GM12875 (cell line): ENCODE data around the gene SCOC.

Experiments used
- H3K4me3 ChIP-seq: one replicate; pipeline ENCODE4 v1.5.1; 2011; ENCODE audit warnings: low read depth, low read length, control low read depth
- TF ChIP-seq, protein P1 (sequence below): IDR thresholded peaks from 2 replicates; pipeline ENCODE4 v1.5.1; 2011; ENCODE audit warnings: low read depth, mild to moderate bottlenecking, control low read depth, inconsistent platforms, low read length, moderate library complexity, borderline replicate concordance; ENCODE audit not compliant: insufficient read depth

Gene SCOC

DNA sequence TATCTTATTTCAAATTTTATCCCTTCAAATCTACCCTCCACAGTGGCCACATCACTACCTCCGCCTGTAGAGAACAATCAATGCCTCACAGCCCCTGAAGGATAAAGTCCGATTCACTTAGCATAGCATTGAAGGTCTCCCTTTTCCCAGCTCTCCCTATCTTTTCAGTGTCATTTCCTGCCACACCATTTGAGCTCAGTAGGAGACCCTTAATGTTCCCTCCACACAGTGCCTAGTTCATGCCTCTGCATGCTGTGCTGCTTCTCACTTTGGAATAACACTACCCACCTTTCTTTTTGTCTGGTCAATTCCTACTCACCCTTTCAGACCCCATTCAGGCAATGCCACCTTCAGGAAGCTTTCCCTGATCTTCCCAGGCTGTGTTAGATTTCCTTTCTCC, 23.6 kb upstream of the SCOC start:
- no peak overlapping the region for H3K4me3 ChIP-seq
- TF ChIP-seq, protein P1, sequence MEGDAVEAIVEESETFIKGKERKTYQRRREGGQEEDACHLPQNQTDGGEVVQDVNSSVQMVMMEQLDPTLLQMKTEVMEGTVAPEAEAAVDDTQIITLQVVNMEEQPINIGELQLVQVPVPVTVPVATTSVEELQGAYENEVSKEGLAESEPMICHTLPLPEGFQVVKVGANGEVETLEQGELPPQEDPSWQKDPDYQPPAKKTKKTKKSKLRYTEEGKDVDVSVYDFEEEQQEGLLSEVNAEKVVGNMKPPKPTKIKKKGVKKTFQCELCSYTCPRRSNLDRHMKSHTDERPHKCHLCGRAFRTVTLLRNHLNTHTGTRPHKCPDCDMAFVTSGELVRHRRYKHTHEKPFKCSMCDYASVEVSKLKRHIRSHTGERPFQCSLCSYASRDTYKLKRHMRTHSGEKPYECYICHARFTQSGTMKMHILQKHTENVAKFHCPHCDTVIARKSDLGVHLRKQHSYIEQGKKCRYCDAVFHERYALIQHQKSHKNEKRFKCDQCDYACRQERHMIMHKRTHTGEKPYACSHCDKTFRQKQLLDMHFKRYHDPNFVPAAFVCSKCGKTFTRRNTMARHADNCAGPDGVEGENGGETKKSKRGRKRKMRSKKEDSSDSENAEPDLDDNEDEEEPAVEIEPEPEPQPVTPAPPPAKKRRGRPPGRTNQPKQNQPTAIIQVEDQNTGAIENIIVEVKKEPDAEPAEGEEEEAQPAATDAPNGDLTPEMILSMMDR: no peak

DNA sequence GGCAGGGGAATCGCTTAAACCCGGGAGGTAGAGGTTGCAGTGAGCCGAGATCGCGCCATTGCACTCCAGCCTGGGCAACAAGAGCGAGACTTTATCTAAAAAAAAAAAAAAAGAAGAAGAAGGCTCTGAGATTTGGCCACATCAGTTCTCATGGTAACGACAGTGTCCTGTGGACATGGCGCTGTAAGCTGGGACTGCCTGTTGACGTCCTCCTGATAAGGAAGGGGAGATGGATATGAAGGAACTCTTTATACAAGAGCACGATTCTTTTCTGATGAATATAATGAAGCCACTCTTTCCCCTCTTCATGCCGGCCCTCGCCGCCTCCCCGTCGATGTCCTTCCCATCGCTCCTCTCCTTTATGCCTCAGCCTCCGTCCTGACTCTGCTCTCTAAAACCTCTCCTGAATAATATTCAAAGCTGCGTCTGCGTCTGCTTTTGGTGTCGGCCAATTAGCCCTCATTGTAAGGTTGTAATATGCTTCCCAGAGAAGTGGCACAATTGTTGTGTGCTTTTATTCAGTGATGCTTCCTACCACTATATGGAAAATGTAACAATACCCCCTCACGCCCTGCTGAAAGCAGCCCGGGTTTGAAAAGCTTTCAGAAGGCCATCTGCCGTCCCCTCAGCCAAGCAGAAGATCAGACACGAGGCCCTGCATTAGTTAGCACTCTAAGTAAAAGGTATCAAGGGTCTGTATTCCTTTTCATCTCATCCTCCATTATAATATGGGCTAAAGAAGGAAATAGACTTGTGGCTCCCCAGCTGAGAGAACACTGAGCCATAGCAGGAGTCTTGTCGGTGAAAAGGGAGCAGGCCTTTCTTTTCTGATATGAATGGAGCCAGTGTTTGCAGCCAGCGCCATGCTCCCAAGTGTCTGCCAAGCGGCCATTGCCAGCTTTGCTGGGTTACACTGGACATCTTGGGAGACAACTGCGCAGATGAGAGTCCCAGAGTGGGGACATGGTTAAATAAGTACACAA, 22.1 kb upstream of the SCOC start:
- TF ChIP-seq, protein P1: no peak
- H3K4me3 ChIP-seq: no peak overlapping the region

DNA sequence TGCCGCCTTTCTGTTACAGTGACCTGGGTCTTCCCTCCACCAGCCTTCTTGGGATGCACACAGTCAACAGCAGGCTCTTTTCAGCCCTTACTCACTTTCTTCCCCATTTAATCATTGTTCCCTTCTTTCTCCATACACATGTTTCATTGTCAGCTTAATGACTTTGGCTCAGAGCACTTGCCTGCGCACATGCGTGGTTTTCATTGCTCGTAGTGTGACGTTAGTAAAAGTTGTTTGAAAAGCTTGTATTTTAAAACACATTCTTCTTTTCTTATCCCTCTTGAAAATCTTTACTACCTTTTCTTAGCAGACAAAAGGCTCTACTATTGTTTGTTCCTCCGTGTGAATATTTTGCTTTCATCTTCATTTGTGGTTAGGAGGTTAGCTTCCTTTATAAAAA, 19.7 kb upstream of the SCOC start:
- TF ChIP-seq, protein P1: no peak
- H3K4me3 ChIP-seq: no peak overlapping the region

DNA sequence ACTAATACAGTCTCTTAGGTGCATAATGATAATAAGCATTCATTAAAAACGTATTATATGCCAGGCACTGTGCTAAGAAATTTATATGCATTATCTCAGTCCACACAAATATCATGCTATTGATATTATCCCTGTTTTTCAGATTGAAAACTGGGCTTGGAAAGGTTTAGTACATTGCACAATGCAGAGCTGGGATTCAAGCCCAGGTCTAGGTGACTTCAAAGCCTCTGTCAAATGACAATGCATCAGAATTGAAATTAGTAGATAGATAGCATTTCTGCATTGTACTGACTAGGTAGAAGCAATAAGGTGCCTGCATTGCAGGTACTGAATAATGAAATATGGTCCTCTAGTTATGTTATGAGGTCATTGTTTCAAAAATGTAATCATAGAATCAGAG, 18.2 kb upstream of the SCOC start:
- TF ChIP-seq, protein P1: no peak
- H3K4me3 ChIP-seq: no peak overlapping the region

DNA sequence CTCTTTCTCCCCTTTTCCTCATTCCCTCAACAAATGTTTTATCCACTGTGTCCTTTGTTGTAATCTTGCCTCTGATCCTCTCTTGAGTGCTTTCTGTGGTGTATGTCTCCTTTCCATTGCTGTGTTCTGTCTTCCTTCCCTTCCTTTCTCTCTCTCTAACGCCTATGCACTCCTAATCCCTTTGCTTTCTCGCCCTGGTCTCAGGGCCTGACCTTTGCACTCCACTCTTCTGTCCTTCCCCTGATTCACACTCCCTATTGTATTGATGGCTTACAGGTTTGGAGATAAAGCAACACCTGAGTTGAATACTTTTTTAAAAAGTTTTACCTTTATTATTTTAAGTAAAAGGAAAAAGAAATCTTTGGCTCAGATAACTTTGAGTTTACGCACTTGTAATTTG, 15.6 kb upstream of the SCOC start:
- TF ChIP-seq, protein P1: no peak
- H3K4me3 ChIP-seq: no peak overlapping the region

DNA sequence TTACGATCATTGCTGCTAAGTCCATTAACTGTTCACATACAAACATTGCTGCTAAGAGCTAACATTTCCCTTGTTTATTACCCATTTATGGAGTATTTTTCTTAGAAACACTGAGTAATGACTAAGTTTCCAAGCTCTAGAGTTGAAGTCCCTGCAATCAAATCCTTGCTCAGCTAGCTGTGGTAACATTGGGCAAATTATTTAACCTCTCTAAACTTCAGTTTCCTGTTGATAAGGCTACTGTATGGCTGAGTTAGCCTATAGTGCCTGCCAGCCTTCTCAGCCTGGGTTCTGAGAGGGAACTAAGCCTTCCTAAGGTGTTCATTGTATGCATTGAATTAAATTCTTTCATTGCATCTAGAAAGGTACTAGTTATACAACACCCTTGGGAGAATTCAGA, 15.2 kb upstream of the SCOC start:
- TF ChIP-seq, protein P1: no peak
- no peak overlapping the region for H3K4me3 ChIP-seq
